NCI-H2227 treated with DMSO at 0.1 percent for 48 hours (cell line): Measurements from ENCODE around the gene CAPN2.

Experiments used
- DNase-seq: peaks from one replicate; lab custom pipeline; 2025; lab: John Stamatoyannopoulos, UW

Gene CAPN2

GRCh38 chr1:223712194-223712849, at the start of gene CAPN2:
CAPN2 (plus strand) TSS chr1:223712539; CDS start chr1:223712641, 102 bp downstream.
- peak; percentile 40 for DNase-seq

GRCh38 chr1:223662943-223663342, 49.4 kb upstream of the CAPN2 start:
- no peak for DNase-seq

- DNase-seq, result no peak
Measured at GRCh38 chr1:223664106-223664505, 48.2 kb upstream of the CAPN2 start.

GRCh38 chr1:223665592-223666312, 46.6 kb upstream of the CAPN2 start, which contains the start of gene CAPN8:
CAPN8 (minus strand) TSS chr1:223665701; CDS start chr1:223665646, 55 bp downstream.
- DNase-seq, result no peak

- DNase-seq, result no peak
Measured at GRCh38 chr1:223667484-223668182, 44.7 kb upstream of the CAPN2 start.

- no peak for DNase-seq
Measured at GRCh38 chr1:223669003-223669795, 43.1 kb upstream of the CAPN2 start.

GRCh38 chr1:223670458-223671159, 41.7 kb upstream of the CAPN2 start:
- no peak for DNase-seq

- no peak for DNase-seq
Measured at GRCh38 chr1:223674119-223674890, 38.0 kb upstream of the CAPN2 start.

GRCh38 chr1:223678841-223679240, 33.5 kb upstream of the CAPN2 start:
- no peak for DNase-seq

GRCh38 chr1:223680188-223680587, 32.2 kb upstream of the CAPN2 start:
- no peak for DNase-seq

- no peak for DNase-seq
Measured at GRCh38 chr1:223682502-223682901, 29.8 kb upstream of the CAPN2 start.

GRCh38 chr1:223683586-223684487, 28.5 kb upstream of the CAPN2 start:
- peak; percentile 85 for DNase-seq

- DNase-seq, result no peak
Measured at GRCh38 chr1:223684488-223684792, 27.9 kb upstream of the CAPN2 start.

- no peak for DNase-seq
Measured at GRCh38 chr1:223691121-223691520, 21.2 kb upstream of the CAPN2 start.

- DNase-seq, result no peak
Measured at GRCh38 chr1:223695014-223695548, 17.3 kb upstream of the CAPN2 start.

GRCh38 chr1:223695941-223696340, 16.4 kb upstream of the CAPN2 start:
- no peak for DNase-seq

GRCh38 chr1:223700388-223700918, 11.9 kb upstream of the CAPN2 start:
- no peak for DNase-seq

GRCh38 chr1:223700942-223701637, 11.2 kb upstream of the CAPN2 start:
- DNase-seq, result no peak
